PC-9 (cell line): ENCODE results near the gene SPSB2. TPM values are rescaled to one million over a fixed set of nuclear protein-coding genes. Genes with fewer than 3 reads are reported as not detected.
"Not testable (repeated sequence)": the region's sequence is repeated elsewhere in the genome, so short reads cannot be mapped to it uniquely, and the experiment has no call there.

Experiments
- BruUV-seq: library from RNA; stranded (reverse); fragments of 400-500 nt; replicated peaks from 2 replicates; lab custom pipeline; 2021; lab: Mats Ljungman, UMichigan
- CTCF ChIA-PET: fragments of 300-600 bp; sonication (Branson Sonifier 250); formaldehyde crosslinking; loops from one replicate; lab custom pipeline; 2022; ENCODE audit warnings: antibody characterized with exemption; lab: Charles Lee
- POLR2A ChIA-PET: fragments of 300-600 bp; sonication (Branson Sonifier 250); formaldehyde crosslinking; loops from one replicate; lab custom pipeline; 2022; ENCODE audit warnings: antibody characterized with exemption; ENCODE audit not compliant: unreplicated experiment; lab: Charles Lee
- DNase-seq, 2 experiments: peaks; one replicate each; pipeline versions ENCODE4 v3.0.0 to v3.0.0-alpha.2; 2015 to 2022; ENCODE audit warnings: mixed read lengths in 1 of 2
- H2AFZ ChIP-seq: fragments of 200-600 bp; sonication (generic); 2 replicates; pipeline ENCODE4 v1.8.1; 2017; ENCODE audit warnings: antibody characterized with exemption
- H3F3A ChIP-seq: fragments of 200-600 bp; sonication (generic); 2 replicates; pipeline ENCODE4 v1.8.1; 2017; ENCODE audit warnings: antibody characterized with exemption, mild to moderate bottlenecking, low read depth; ENCODE audit not compliant: insufficient read depth
- H3K27ac ChIP-seq: fragments of 200-600 bp; sonication (generic); 2 replicates; pipeline ENCODE4 v1.6.1; 2016; ENCODE audit warnings: mixed run types
- H3K27me3 ChIP-seq: fragments of 200-600 bp; sonication (generic); 2 replicates; pipeline ENCODE4 v1.6.1; 2016; ENCODE audit warnings: low read depth, mixed run types; ENCODE audit not compliant: insufficient read depth
- H3K36me3 ChIP-seq: fragments of 200-600 bp; sonication (generic); 2 replicates; pipeline ENCODE4 v1.6.1; 2016; ENCODE audit warnings: low read depth, mixed run types
- H3K4me1 ChIP-seq: fragments of 200-600 bp; sonication (generic); replicated peaks from 2 replicates; pipeline ENCODE4 v1.6.1; 2016; ENCODE audit warnings: mixed run types; ENCODE audit not compliant: insufficient read depth
- H3K4me2 ChIP-seq: fragments of 200-600 bp; sonication (generic); 2 replicates; pipeline ENCODE4 v1.6.1; 2017; ENCODE audit warnings: mixed run types
- H3K4me3 ChIP-seq: fragments of 200-600 bp; sonication (generic); 2 replicates; pipeline ENCODE4 v1.6.1; 2016; ENCODE audit warnings: mixed run types
- H3K79me2 ChIP-seq: fragments of 200-600 bp; sonication (generic); 2 replicates; pipeline ENCODE4 v1.6.1; 2017; ENCODE audit warnings: low read depth, mixed run types
- H3K9me2 ChIP-seq: fragments of 200-600 bp; sonication (generic); 2 replicates; pipeline ENCODE4 v1.8.1; 2017; ENCODE audit warnings: mild to moderate bottlenecking; ENCODE audit not compliant: insufficient read depth
- H3K9me3 ChIP-seq: fragments of 200-600 bp; sonication (generic); 2 replicates; pipeline ENCODE4 v1.8.1; 2016; ENCODE audit warnings: low read depth; ENCODE audit not compliant: insufficient read depth
- H4K20me1 ChIP-seq: fragments of 200-600 bp; sonication (generic); 2 replicates; pipeline ENCODE4 v1.8.1; 2017; ENCODE audit not compliant: insufficient read depth
- EZH2 ChIP-seq: fragments of 200-600 bp; sonication (generic); IDR thresholded peaks from 2 replicates; pipeline ENCODE4 v1.8.0; 2017; ENCODE audit warnings: antibody characterized with exemption, low read depth
- intact Hi-C: fragments of 100-400 bp; cut with micrococcal nuclease; formaldehyde crosslinking; loops from one replicate; pipeline ENCODE4 v1.10.0; 2022; ENCODE audit not compliant: unreplicated experiment
- total RNA-seq: library from RNA; stranded (reverse); gene quantifications from 2 replicates; pipeline ENCODE4 v1.2.3, GENCODE V29; 2021
- TF ChIP-seq, protein P1 (sequence below): fragments of 200-600 bp; sonication (generic); conservative IDR thresholded peaks from 2 replicates; pipeline ENCODE4 v1.6.1; 2017; ENCODE audit warnings: mixed run types, antibody characterized with exemption, mild to moderate bottlenecking, moderate library complexity

The SPSB2 gene
- total RNA-seq, 1 experiment from 2014 or later: 28.9 TPM

- H3F3A ChIP-seq: peaks cover 12% of the 10 kb centered on the region; the same call in 1 of the 2 replicates
- no peaks in the 10 kb centered on the region for H3K79me2 ChIP-seq
- no peaks in the 10 kb centered on the region for H4K20me1 ChIP-seq
- CTCF ChIA-PET: interaction anchor here (0.5 to 2.0 kb wide), 10 partner anchors 12 to 203 kb away, joined by 3 to 12 read pairs (median 5); partner anchors contain the start of genes LRRC23, SPSB2 and ZNF384
- TSS peak; percentile 65 for BruUV-seq
- peaks cover 18% of the 10 kb centered on the region for H3K4me1 ChIP-seq
- peak overlapping the region; percentile 30 for H3K27ac ChIP-seq
- no peak for DNase-seq
- peak overlapping the region; percentile 79 for H3K4me2 ChIP-seq
- TF ChIP-seq, protein P1, sequence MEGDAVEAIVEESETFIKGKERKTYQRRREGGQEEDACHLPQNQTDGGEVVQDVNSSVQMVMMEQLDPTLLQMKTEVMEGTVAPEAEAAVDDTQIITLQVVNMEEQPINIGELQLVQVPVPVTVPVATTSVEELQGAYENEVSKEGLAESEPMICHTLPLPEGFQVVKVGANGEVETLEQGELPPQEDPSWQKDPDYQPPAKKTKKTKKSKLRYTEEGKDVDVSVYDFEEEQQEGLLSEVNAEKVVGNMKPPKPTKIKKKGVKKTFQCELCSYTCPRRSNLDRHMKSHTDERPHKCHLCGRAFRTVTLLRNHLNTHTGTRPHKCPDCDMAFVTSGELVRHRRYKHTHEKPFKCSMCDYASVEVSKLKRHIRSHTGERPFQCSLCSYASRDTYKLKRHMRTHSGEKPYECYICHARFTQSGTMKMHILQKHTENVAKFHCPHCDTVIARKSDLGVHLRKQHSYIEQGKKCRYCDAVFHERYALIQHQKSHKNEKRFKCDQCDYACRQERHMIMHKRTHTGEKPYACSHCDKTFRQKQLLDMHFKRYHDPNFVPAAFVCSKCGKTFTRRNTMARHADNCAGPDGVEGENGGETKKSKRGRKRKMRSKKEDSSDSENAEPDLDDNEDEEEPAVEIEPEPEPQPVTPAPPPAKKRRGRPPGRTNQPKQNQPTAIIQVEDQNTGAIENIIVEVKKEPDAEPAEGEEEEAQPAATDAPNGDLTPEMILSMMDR: no peak
- TF ChIP-seq EZH2: no peak
- no peaks in the 10 kb centered on the region for H3K27me3 ChIP-seq
- H2AFZ ChIP-seq: peak overlapping the region; percentile 92
- no peaks in the 10 kb centered on the region for H3K9me3 ChIP-seq
- no peaks in the 10 kb centered on the region for H3K9me2 ChIP-seq
- peak overlapping the region; percentile 57 for H3K4me3 ChIP-seq
- H3K36me3 ChIP-seq: no peaks in the 10 kb centered on the region
- intact Hi-C loops: loop anchor here (1.0 kb wide), 3 partner anchors 18 to 40 kb away; partner anchors contain the start of genes CDCA3 and SPSB2
- POLR2A ChIA-PET: interaction anchor here (0.6 to 1.6 kb wide), 9 partner anchors 19 to 517 kb away, joined by 3 to 20 read pairs (median 4); partner anchors contain the start of genes LPCAT3 and SPSB2
Observed at GRCh38 chr12:6891646-6892001, 18.5 kb upstream of the SPSB2 start.

DNA sequence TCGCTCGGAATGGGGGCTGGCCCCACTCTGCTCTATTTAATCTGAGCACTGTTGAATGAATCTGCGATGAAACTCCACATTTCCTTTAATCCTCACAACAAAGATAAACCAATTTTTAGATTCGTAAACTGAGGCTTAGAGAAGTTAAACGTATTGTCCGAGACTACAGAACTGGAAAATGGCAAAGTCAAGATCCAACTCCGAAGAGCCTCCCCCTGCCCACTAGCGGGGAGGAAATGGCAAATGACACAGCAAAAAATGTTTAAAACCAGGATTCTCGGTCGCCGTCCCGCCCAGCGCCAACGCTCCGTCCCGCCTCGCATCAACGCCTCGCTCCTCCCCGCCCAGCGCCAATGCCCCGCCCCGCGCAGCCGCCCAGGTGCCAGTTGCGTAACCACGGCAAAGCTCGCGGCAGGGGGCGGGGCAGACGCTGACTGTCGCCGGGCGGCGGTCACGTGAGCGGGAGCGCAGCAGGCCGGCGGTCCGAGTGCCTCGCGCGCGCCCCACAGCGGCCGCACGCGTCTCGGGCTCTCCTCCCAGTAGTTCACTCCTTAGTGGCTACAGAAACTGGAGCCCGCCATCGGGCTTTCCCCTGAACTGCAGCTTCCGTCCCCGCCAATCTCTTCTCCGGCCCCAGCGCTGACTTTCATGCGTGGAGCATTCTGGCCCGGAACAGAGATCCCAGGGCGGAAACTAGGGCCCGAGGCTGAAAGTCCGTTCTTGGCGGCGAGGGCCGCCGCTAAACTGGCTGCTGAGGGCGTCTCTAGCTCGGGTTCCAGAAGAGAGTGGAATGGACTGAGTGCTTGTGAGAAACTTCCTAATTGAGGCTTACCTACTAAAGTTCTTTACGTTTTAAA lies 17.9 kb upstream of the SPSB2 start:
- H3K27ac ChIP-seq: peak overlapping the region; percentile 90
- H4K20me1 ChIP-seq: no peaks in the 10 kb centered on the region
- H3K79me2 ChIP-seq: no peaks in the 10 kb centered on the region
- CTCF ChIA-PET: interaction anchor here (0.5 to 2.0 kb wide), 9 partner anchors 13 to 202 kb away, joined by 3 to 12 read pairs (median 5); partner anchors contain the start of genes LRRC23, SPSB2 and ZNF384
- no peaks in the 10 kb centered on the region for H3K9me2 ChIP-seq
- H3K4me2 ChIP-seq: peak overlapping the region; percentile 80
- intact Hi-C loops: loop anchor here (1.0 kb wide), 3 partner anchors 18 to 40 kb away; partner anchors contain the start of genes CDCA3 and SPSB2
- DNase-seq: peak; percentile 89 to 100
- H3F3A ChIP-seq: peaks cover 12% of the 10 kb centered on the region; the same call in 1 of the 2 replicates
- H2AFZ ChIP-seq: peak overlapping the region; percentile 92
- peaks cover 15% of the 10 kb centered on the region for H3K4me1 ChIP-seq
- TF ChIP-seq, protein P1: peak; percentile 74
- no peak for TF ChIP-seq EZH2
- no peaks in the 10 kb centered on the region for H3K9me3 ChIP-seq
- BruUV-seq: no TSS peak
- H3K36me3 ChIP-seq: no peaks in the 10 kb centered on the region
- POLR2A ChIA-PET: interaction anchor here (0.6 to 1.6 kb wide), 12 partner anchors 18 to 517 kb away, joined by 3 to 20 read pairs (median 4); partner anchors contain the start of genes C12orf57, LPCAT3, RNU7-1 and SPSB2
- no peaks in the 10 kb centered on the region for H3K27me3 ChIP-seq
- H3K4me3 ChIP-seq: peak overlapping the region; percentile 57

DNA sequence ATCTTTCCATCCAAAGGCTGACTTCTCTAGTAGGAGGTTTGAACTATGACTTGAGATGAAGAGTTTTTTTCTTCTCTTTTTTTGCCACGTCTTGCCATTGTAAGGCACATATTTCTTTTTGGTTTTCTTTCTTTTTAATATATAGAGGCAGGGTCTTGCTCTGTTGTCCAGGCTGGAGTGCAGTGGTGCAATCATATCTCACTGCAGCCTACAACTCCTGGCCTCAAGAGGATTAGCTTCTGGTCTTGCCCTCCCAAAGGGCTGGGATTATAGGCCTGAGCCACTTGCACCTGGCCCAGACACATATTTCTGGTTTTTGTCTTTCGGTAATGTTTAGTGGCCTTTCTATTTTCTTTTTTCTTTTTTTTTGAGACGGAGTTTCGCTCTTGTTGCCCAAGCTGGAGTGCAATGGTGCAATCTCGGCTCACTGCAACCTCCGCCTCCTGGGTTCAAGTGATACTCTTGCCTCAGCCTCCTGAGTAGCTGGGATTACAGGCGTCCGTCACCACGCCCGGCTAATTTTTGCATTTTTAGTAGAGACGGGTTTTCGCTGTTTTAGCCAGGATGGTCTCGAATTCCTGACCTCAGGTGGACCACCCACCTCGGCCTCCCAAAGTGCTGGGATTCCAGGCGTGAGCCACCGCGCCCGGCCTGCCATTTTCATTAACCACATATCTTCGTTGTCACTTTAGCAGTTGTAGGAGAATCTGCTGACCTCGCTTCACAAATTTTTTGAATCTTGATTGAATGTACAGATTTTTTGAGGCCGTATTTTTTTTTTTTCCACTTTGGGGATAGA lies 16.9 kb upstream of the SPSB2 start:
- H3K79me2 ChIP-seq, H3K9me3 ChIP-seq, DNase-seq, H3K36me3 ChIP-seq, intact Hi-C loops, H4K20me1 ChIP-seq, H3K9me2 ChIP-seq, POLR2A ChIA-PET, H3K27me3 ChIP-seq, BruUV-seq: not testable (repeated sequence)
- Histone ChIP-seq H2AFZ (peak overlapping the region; percentile 84; the same call in 1 of the 2 replicates), H3K4me1 (peaks cover 15% of the 10 kb centered on the region), H3K27ac (peak overlapping the region; percentile 90), H3F3A (peaks cover 12% of the 10 kb centered on the region; the same call in 1 of the 2 replicates), H3K4me2 (peak overlapping the region; percentile 80), H3K4me3 (peak overlapping the region; percentile 56)
- CTCF ChIA-PET: interaction anchor here (1.2 kb wide), 1 partner anchor 17 kb away, joined by 4 read pairs; the partner anchor contains the start of gene SPSB2

- DNase-seq, H3K9me2 ChIP-seq, intact Hi-C loops, H3K9me3 ChIP-seq, H2AFZ ChIP-seq, H3K4me3 ChIP-seq, H3K27me3 ChIP-seq, BruUV-seq, H3K4me2 ChIP-seq, H4K20me1 ChIP-seq, H3K79me2 ChIP-seq, H3K27ac ChIP-seq, H3K36me3 ChIP-seq: not testable (repeated sequence)
- CTCF ChIA-PET: interaction anchor here (1.2 kb wide), 1 partner anchor 16 kb away, joined by 4 read pairs; the partner anchor contains the start of gene SPSB2
- peaks cover 12% of the 10 kb centered on the region; the same call in 1 of the 2 replicates for H3F3A ChIP-seq
- H3K4me1 ChIP-seq: peaks cover 15% of the 10 kb centered on the region
- POLR2A ChIA-PET: interaction anchor here (0.6 kb wide), 1 partner anchor 281 kb away, joined by 48 read pairs; no protein-coding TSS in a partner anchor
Observed at GRCh38 chr12:6888794-6889193, 15.7 kb upstream of the SPSB2 start.
